Embryonic facial prominence (tissue), 1 donor: ENCODE data around the gene ACADL.
"Not testable (repeated sequence)": the region's sequence is repeated elsewhere in the genome, so short reads cannot be mapped to it uniquely, and the experiment has no call there.

Experiments
- DNase-seq: peaks from one replicate; pipeline ENCODE4 v3.0.0-alpha.2; 2016; ENCODE audit errors: extremely low spot score

ACADL gene

GRCh38 chr2:210203147-210203546 is 22.1 kb downstream of the ACADL start:
- no peak for DNase-seq

- DNase-seq, result no peak
Observed at GRCh38 chr2:210199854-210200253, 25.4 kb downstream of the ACADL start.

- peak; percentile 13 for DNase-seq
Observed at GRCh38 chr2:210199186-210199765, 26.0 kb downstream of the ACADL start.

DNA sequence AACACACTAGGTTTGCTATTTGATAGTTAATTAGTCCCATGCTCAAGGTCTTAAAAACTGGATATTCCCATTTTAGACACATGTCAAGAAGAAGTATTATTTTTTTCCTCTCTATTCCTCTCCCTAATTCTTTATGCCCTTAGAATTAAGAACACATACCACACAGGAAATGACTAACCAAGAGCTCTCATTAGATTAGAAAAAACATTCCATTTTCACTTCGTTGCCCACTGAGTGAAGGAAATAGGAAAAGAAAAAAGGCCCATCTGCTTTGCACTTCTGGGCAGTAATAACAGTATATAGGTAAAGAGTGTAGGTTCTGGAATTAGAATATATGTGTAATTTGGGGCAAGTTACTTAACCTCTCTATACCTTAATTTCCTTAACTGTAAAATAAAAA is 26.9 kb downstream of the ACADL start:
- no peak for DNase-seq

- DNase-seq, result no peak
Observed at GRCh38 chr2:210197720-210198119, 27.5 kb downstream of the ACADL start.

- DNase-seq, result peak; percentile 53
Observed at GRCh38 chr2:210195101-210195852, 30.0 kb downstream of the ACADL start.

GRCh38 chr2:210190345-210190744 is 34.9 kb downstream of the ACADL start:
- DNase-seq, result no peak

DNA sequence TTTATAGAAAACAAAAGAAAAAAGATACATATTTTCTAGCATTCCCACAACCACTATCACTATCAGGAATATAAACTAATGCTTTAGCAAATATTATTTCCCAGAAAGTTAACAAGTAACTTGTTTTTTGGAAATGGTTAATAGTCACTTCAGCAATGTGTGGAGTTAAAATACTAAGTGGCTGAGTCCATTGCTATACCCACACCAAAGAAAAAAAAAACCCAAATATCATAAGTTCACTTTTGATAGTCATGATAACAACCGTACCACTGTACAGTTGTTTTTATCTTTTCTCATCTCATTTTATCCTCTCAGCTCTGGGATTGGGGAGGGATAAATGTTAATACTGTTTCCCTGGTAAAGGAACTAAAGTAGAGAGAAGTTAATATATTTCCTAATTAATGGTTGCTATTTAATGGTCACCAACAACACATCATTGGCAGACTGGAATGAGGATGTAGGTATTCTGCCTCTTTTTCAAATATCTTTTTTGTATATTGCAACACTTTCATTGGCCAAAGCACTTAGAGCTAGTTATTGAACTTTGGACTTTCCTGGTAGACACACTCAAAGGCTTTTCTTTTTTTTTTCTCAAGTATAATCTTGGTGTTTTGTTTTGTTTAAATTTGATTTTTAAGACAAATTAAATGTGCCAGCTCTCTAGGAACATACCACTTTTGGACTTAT is 35.7 kb downstream of the ACADL start:
- DNase-seq, result no peak

- no peak for DNase-seq
Observed at GRCh38 chr2:210188755-210189154, 36.5 kb downstream of the ACADL start.

DNA sequence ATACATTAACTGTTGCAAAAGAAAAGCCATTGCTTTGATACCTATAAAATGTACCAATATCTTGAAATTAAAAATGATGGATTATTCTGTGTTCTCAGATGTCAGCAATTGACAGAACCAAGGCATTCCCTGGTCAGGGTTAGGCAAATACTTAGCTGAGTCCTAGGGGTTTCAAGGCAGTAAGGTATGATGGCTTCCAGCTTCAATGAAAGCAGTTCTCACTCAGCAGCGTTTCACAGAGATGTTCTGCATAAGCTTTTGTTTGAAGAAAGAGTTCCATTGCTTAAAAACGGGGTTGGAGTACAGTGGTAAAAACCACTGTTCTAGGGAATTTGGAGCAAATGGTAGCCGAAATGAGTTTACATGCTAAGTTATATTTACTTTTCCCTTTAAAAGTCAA is 37.1 kb downstream of the ACADL start:
- DNase-seq, result no peak

GRCh38 chr2:210183936-210184335 is 41.3 kb downstream of the ACADL start:
- DNase-seq, result not testable (repeated sequence)

- DNase-seq, result not testable (repeated sequence)
Observed at GRCh38 chr2:210181606-210182088, 43.6 kb downstream of the ACADL start.

DNA sequence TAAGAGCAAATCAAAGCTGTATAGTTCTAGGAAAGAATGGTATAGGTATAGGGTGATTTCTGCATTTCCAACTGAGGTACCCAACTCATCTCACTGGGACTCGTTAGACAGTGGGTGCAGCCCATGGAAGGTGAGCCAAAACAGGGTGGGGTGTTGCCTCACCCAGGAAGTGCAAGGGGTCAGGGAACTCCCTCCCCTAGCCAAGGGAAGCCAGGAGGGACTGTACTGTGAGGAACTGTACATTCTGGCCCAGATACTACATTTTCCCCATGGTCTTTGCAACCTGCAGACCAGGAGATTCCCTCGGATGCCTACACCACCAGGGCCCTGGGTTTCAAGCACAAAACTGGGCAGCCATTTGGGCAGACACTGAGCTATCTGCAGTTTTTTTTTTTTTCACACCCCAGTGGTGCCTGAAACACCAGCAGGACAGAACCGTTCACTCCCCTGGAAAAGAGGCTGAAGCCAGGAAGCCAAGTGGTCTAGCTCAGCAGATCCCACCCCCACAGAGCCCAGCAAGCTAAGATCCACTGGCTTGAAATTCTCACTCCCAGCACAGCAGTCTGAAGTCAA is 44.1 kb downstream of the ACADL start:
- not testable (repeated sequence) for DNase-seq

GRCh38 chr2:210180477-210180876 is 44.8 kb downstream of the ACADL start:
- DNase-seq, result no peak

DNA sequence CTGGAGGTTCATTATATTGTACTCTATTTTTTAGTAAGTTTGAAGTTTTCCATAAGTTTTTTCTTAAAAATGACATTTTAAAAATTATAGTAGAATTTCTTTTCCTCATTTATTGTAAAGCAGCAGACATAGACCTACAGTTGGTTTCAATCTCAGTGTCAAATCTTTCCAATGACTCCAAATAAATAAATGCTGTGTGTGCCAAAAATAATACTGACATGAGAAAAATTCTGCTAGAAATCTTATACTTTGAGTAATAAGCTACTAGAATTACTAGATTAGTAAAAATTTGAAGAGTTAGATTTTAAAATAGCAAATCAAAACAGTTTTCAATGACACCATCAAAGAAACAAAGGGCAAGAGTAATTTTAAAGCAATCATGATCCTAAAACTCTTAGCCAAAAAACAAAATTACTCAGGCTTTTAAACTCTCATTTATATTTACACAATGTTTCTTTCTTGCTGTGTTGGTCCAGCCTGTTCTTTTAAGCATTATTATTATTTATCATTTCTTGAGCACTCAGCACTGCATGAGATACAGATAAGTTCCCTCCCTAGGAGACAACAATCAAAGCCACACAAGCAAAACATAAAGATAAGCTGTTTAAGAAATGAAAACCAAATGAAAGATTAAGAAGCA is 45.8 kb downstream of the ACADL start:
- DNase-seq, result no peak

GRCh38 chr2:210177769-210178168 is 47.5 kb downstream of the ACADL start:
- no peak for DNase-seq

- DNase-seq, result not testable (repeated sequence)
Observed at GRCh38 chr2:210177115-210177514, 48.1 kb downstream of the ACADL start.

DNA sequence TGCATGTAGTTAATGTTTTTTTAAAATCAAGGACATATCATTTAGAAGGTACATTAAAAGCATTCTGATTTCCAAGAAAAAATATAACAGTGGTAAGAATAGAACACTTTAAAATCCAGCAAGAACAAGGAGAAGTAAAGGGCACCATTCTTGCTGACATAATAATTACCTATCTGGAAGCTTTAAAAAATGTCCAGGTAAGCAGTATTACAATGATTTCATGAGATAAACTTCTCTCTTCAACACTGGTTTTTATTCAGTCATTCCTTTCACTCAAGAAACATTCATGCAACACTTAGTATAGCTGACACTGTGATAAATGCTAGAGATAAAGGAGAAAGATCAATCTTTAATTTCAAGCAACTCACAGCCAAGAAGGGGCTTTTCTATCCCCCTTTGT is 51.2 kb downstream of the ACADL start:
- no peak for DNase-seq

DNA sequence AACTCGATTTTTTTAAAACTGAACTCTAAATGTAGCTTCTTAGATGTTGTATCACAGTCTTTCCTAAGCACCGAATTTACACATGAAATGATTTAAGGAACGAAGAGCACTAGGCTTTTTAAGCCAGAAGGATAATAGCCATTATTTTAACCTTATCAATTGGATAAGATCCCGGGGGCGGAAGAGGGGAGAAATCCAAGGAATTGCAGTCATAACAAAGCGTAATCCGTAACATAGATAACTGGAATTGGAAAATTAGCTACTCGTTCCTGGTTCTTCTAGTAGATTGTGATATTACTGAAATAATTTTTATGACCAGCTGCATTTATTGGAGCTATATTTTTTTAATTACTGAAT is 53.0 kb downstream of the ACADL start:
- no peak for DNase-seq

GRCh38 chr2:210171309-210172218 is 53.7 kb downstream of the ACADL start, which contains the start of gene KANSL1L:
KANSL1L (minus strand) TSS chr2:210171409; CDS start chr2:210154582, 16,827 bp downstream.
- peak; percentile 95 for DNase-seq
